H9 (cell line): Measurements from ENCODE around the gene MARS1. TPM values are rescaled to one million over a fixed set of nuclear protein-coding genes. Genes with fewer than 3 reads are reported as not detected.

Experiments
- DNase-seq: peaks from one replicate; pipeline ENCODE4 v3.0.0-alpha.2; 2017
- H2AFZ ChIP-seq: one replicate; pipeline ENCODE4 v1.6.1; 2013; ENCODE audit warnings: mild to moderate bottlenecking, low read length, control low read depth, moderate library complexity
- H2AK5ac ChIP-seq: 2 replicates; pipeline ENCODE4 v1.6.1; 2013; ENCODE audit warnings: low read length, control low read depth, mixed read lengths; ENCODE audit not compliant: insufficient read length
- H2BK120ac ChIP-seq: one replicate; pipeline ENCODE4 v1.6.1; 2013; ENCODE audit warnings: low read depth, mild to moderate bottlenecking, low read length, control low read depth, inconsistent platforms; ENCODE audit not compliant: poor library complexity, severe bottlenecking
- H2BK12ac ChIP-seq: 2 replicates; pipeline ENCODE4 v1.6.1; 2013; ENCODE audit warnings: low read length, control low read depth, mixed read lengths, low read depth; ENCODE audit not compliant: insufficient read length
- H2BK15ac ChIP-seq: 2 replicates; pipeline ENCODE4 v1.6.1; 2013; ENCODE audit warnings: low read depth, low read length, control low read depth
- H2BK20ac ChIP-seq: one replicate; pipeline ENCODE4 v1.6.1; 2013; ENCODE audit warnings: low read depth, mild to moderate bottlenecking, low read length, control low read depth, inconsistent platforms; ENCODE audit not compliant: poor library complexity, severe bottlenecking
- H2BK5ac ChIP-seq: 2 replicates; pipeline ENCODE4 v1.6.1; 2013; ENCODE audit warnings: low read length, control low read depth, mixed read lengths; ENCODE audit not compliant: insufficient read length
- H3K14ac ChIP-seq: 2 replicates; pipeline ENCODE4 v1.6.1; 2013; ENCODE audit warnings: low read length, control low read depth; ENCODE audit not compliant: insufficient read depth
- H3K18ac ChIP-seq: 2 replicates; pipeline ENCODE4 v1.6.1; 2013; ENCODE audit warnings: low read depth, mild to moderate bottlenecking, mixed read lengths, low read length, control low read depth; ENCODE audit not compliant: insufficient read length
- H3K23ac ChIP-seq: 2 replicates; pipeline ENCODE4 v1.6.1; 2013; ENCODE audit warnings: low read length, control low read depth, mixed read lengths, low read depth; ENCODE audit not compliant: insufficient read length
- H3K23me2 ChIP-seq: 2 replicates; pipeline ENCODE4 v1.6.1; 2013; ENCODE audit warnings: low read depth, mild to moderate bottlenecking, mixed read lengths, low read length, control low read depth; ENCODE audit not compliant: insufficient read length, poor library complexity, severe bottlenecking
- H3K27ac ChIP-seq: 2 replicates; pipeline ENCODE4 v1.5.1; 2013; ENCODE audit warnings: low read length, control low read depth, mixed read lengths, low read depth; ENCODE audit not compliant: insufficient read length
- H3K27me3 ChIP-seq: 2 replicates; pipeline ENCODE4 v1.6.1; 2013; ENCODE audit warnings: low read length, control low read depth, inconsistent platforms; ENCODE audit not compliant: insufficient read depth
- H3K4ac ChIP-seq: 2 replicates; pipeline ENCODE4 v1.6.1; 2013; ENCODE audit warnings: low read depth, mild to moderate bottlenecking, control low read depth, inconsistent platforms, low read length, moderate library complexity
- H3K4me1 ChIP-seq: 2 replicates; pipeline ENCODE4 v1.6.1; 2013; ENCODE audit warnings: low read length, control low read depth, inconsistent platforms; ENCODE audit not compliant: insufficient read depth
- H3K4me2 ChIP-seq: 2 replicates; pipeline ENCODE4 v1.6.1; 2013; ENCODE audit warnings: low read length, control low read depth, mixed read lengths; ENCODE audit not compliant: insufficient read length, insufficient read depth
- H3K56ac ChIP-seq: 2 replicates; pipeline ENCODE4 v1.6.1; 2013; ENCODE audit warnings: low read depth, mild to moderate bottlenecking, mixed read lengths, low read length, control low read depth; ENCODE audit not compliant: insufficient read length
- H3K79me1 ChIP-seq: 2 replicates; pipeline ENCODE4 v1.6.1; 2013; ENCODE audit warnings: low read depth, mild to moderate bottlenecking, moderate library complexity, low read length, control low read depth, inconsistent platforms; ENCODE audit not compliant: insufficient read depth, poor library complexity, severe bottlenecking
- H3K79me2 ChIP-seq: 2 replicates; pipeline ENCODE4 v1.6.1; 2013; ENCODE audit warnings: low read length, control low read depth, inconsistent platforms; ENCODE audit not compliant: insufficient read depth
- H3K9ac ChIP-seq: 2 replicates; pipeline ENCODE4 v1.6.1; 2013; ENCODE audit warnings: low read length, control low read depth, mixed read lengths; ENCODE audit not compliant: insufficient read length; ENCODE audit errors: extremely low read depth
- H3K9me3 ChIP-seq: one replicate; pipeline ENCODE4 v1.6.1; 2013; ENCODE audit warnings: low read depth, low read length, inconsistent platforms; ENCODE audit not compliant: control insufficient read depth
- H3T11ph ChIP-seq: one replicate; pipeline ENCODE4 v1.6.1; 2013; ENCODE audit warnings: mild to moderate bottlenecking, low read length, control low read depth, inconsistent platforms
- H4K20me1 ChIP-seq: one replicate; pipeline ENCODE4 v1.6.1; 2013; ENCODE audit not compliant: control insufficient read depth, insufficient read length, insufficient read depth
- H4K5ac ChIP-seq: 2 replicates; pipeline ENCODE4 v1.6.1; 2013; ENCODE audit warnings: low read depth, mild to moderate bottlenecking, mixed read lengths, low read length, control low read depth; ENCODE audit not compliant: insufficient read length
- H4K8ac ChIP-seq: replicated peaks from 2 replicates; pipeline ENCODE4 v1.6.1; 2013; ENCODE audit warnings: low read length, control low read depth, mixed read lengths, low read depth; ENCODE audit not compliant: insufficient read length
- H4K91ac ChIP-seq: 2 replicates; pipeline ENCODE4 v1.6.1; 2013; ENCODE audit warnings: low read depth, mild to moderate bottlenecking, moderate library complexity, mixed read lengths, low read length, control low read depth; ENCODE audit not compliant: insufficient read length
- H3K27ac Mint-ChIP-seq, 3 experiments: 2 replicates in 2 of 3; 3 replicates in 1 of 3; pipeline ENCODE4 v1.8.0; 2020 to 2021; ENCODE audit warnings: mixed read lengths in 3 of 3, mild to moderate bottlenecking in 1 of 3, moderate library complexity in 1 of 3
- H3K27me3 Mint-ChIP-seq: 2 replicates; pipeline ENCODE4 v1.8.0; 2021; ENCODE audit warnings: low read depth, mild to moderate bottlenecking, moderate library complexity, mixed read lengths
- H3K36me3 Mint-ChIP-seq, 3 experiments: 2 replicates in 2 of 3; 3 replicates in 1 of 3; pipeline ENCODE4 v1.8.0; 2020 to 2021; ENCODE audit warnings: low read depth in 3 of 3, mixed read lengths in 3 of 3; ENCODE audit not compliant: insufficient read depth in 1 of 3
- H3K4me1 Mint-ChIP-seq, 2 experiments: 2 replicates each; pipeline ENCODE4 v1.8.0; 2020; ENCODE audit warnings: mixed read lengths in 2 of 2
- H3K4me3 Mint-ChIP-seq, 2 experiments: 2 replicates in 1 of 2; 3 replicates in 1 of 2; pipeline ENCODE4 v1.8.0; 2020 to 2021; ENCODE audit warnings: mild to moderate bottlenecking in 2 of 2, mixed read lengths in 2 of 2, moderate library complexity in 1 of 2
- H3K9me3 Mint-ChIP-seq, 2 experiments: 2 replicates in 1 of 2; 3 replicates in 1 of 2; pipeline ENCODE4 v1.8.0; 2020; ENCODE audit warnings: mild to moderate bottlenecking in 2 of 2, mixed read lengths in 2 of 2, moderate library complexity in 1 of 2
- WGBS: extraction: QIAGEN DNeasy Blood & Tissue Kit; methylation state at CpG from one replicate; pipeline ENCODE4 v1.1.7; 2013; ENCODE audit warnings: missing lambda C conversion rate, low lambda C conversion rate, mixed read lengths; ENCODE audit not compliant: insufficient read length; ENCODE audit errors: extremely low coverage; 5-methylcytosine and 5-hydroxymethylcytosine counted together
- total RNA-seq: library from RNA; stranded (reverse); gene quantifications from 2 replicates; pipeline ENCODE4 v1.2.1, GENCODE V29; 2021
- TF ChIP-seq, protein P1 (sequence below): fragments of 200-600 bp; sonication (generic); conservative IDR thresholded peaks from 3 replicates; pipeline ENCODE4 v1.8.0; 2021; ENCODE audit warnings: antibody characterized with exemption, mild to moderate bottlenecking

Gene MARS1
- total RNA-seq, 1 experiment from 2014 or later, result 368 TPM

- H3K4me3 Mint-ChIP-seq, result no peak overlapping the region
- no peaks in the 10 kb centered on the region for H3K79me2 ChIP-seq
- no peak overlapping the region for H4K5ac ChIP-seq
- H3K27ac ChIP-seq, result no peak overlapping the region
- H4K91ac ChIP-seq, result no peak overlapping the region
- H3K79me1 ChIP-seq, result no peaks in the 10 kb centered on the region
- no peak overlapping the region for H2BK120ac ChIP-seq
- peak overlapping the region in 1 of 3 experiments; percentile 36; a peak in 1 of 7 replicates for H3K27ac Mint-ChIP-seq
- no peak overlapping the region for H2BK5ac ChIP-seq
- no peak overlapping the region for H2AK5ac ChIP-seq
- H3K4ac ChIP-seq, result no peak overlapping the region
- H3T11ph ChIP-seq, result no peak overlapping the region
- DNase-seq, result peak; percentile 20
- no peak overlapping the region for H2BK15ac ChIP-seq
- no peaks in the 10 kb centered on the region for H3K9me3 Mint-ChIP-seq
- H3K4me1 ChIP-seq, result no peaks in the 10 kb centered on the region
- no peak overlapping the region for H3K23ac ChIP-seq
- H2BK20ac ChIP-seq, result no peak overlapping the region
- TF ChIP-seq, protein P1, sequence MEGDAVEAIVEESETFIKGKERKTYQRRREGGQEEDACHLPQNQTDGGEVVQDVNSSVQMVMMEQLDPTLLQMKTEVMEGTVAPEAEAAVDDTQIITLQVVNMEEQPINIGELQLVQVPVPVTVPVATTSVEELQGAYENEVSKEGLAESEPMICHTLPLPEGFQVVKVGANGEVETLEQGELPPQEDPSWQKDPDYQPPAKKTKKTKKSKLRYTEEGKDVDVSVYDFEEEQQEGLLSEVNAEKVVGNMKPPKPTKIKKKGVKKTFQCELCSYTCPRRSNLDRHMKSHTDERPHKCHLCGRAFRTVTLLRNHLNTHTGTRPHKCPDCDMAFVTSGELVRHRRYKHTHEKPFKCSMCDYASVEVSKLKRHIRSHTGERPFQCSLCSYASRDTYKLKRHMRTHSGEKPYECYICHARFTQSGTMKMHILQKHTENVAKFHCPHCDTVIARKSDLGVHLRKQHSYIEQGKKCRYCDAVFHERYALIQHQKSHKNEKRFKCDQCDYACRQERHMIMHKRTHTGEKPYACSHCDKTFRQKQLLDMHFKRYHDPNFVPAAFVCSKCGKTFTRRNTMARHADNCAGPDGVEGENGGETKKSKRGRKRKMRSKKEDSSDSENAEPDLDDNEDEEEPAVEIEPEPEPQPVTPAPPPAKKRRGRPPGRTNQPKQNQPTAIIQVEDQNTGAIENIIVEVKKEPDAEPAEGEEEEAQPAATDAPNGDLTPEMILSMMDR, result no peak
- peaks cover 0 to 36% (median 19%) of the 10 kb centered on the region in 3 experiments for H3K36me3 Mint-ChIP-seq
- no peak overlapping the region for H4K8ac ChIP-seq
- no peaks in the 10 kb centered on the region for H4K20me1 ChIP-seq
- no peak overlapping the region for H2AFZ ChIP-seq
- no peaks in the 10 kb centered on the region for H3K9me3 ChIP-seq
- H2BK12ac ChIP-seq, result no peak overlapping the region
- no peak overlapping the region for H3K14ac ChIP-seq
- H3K9ac ChIP-seq, result no peak overlapping the region
- no peak overlapping the region for H3K56ac ChIP-seq
- no peak overlapping the region for H3K4me2 ChIP-seq
- H3K27me3 ChIP-seq, result no peaks in the 10 kb centered on the region
- H3K18ac ChIP-seq, result no peak overlapping the region
- H3K27me3 Mint-ChIP-seq, result peaks cover 49% of the 10 kb centered on the region
- peaks cover 7 to 12% of the 10 kb centered on the region in 2 experiments for H3K4me1 Mint-ChIP-seq
- H3K23me2 ChIP-seq, result no peaks in the 10 kb centered on the region
- no CpG with 5 or more reads among the region's 12 CpGs for WGBS
Observed at GRCh38 chr12:57467212-57467874, 20.5 kb upstream of the MARS1 start.
